HG03175 (cell line): ENCODE results near the gene NOP9.

Experiments used
- ATAC-seq: cut with Tn5 transposase; IDR thresholded peaks from one replicate; pipeline ENCODE4 v1.9.1; 2021; ENCODE audit warnings: mild to moderate bottlenecking, moderate library complexity; ENCODE audit not compliant: unreplicated experiment

The NOP9 gene

DNA sequence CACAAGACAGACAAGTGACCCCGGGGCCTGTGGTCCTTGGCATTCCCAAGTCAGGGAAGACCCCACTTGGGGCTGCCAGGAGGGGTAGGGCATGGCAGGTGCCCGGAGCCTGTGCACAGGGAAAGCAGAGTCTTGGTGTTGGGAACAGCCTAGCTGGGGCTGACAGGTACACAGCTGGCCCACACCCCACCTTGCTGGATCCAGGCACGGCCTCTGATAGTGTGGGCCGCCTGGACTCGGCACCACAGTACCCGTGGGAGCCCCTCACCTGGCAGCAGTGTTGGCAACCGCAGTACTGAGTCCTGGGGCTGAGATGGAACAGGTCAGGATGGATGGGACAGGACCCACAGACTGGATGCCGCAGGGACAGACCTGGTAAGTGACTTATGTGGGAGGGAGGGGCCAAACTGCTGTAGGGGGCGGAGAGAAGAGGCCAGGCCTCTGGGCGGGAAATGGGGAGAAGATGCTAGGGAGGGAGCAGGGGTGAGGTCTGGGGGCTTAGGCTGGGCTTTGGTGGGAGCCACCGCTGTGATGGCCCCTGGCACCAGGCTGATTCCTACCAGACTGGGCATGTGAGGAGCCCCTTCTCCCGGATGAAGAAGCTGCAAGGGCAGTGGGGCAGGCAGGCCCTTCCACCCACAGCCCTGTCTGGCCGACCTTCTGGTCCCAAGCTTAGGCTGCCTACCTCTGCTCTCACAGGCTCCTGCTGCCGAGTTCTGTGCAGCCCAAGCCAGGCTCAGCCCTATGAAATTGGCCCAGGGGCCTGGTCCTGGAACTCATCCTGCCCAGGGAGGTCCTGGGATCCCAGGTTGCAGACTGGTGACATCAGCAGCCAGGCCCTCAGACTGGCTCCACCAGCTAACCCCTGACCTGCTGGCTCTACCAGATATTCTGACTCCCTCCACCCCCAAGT lies 36.6 kb upstream of the NOP9 start, which contains the start of gene TGM1:
TGM1 (minus strand) TSS at position 357 of the 913 bp plus-strand sequence. CDS start 825 bp downstream, outside the sequence.
- no peak for ATAC-seq

DNA sequence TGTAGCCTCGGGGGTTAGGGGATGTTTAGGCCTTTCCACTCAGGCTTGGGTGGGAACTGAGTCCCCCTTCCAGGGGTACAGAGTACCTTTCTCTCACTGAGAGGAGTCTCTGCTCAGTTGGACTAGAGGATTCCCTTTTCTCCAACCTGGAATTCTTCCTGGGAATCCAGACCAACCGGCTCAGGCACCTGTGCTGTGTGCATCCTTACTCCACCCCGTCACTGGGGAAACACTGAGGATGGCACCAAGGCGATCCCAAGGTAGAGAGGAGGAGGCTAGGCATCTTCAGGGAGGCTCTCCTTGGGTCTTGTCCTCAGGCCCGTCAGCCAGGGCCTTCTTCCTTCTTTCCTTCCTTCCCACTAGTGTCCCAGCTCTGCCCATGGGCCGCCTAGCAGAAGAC lies 35.8 kb upstream of the NOP9 start:
- ATAC-seq, result no peak

DNA sequence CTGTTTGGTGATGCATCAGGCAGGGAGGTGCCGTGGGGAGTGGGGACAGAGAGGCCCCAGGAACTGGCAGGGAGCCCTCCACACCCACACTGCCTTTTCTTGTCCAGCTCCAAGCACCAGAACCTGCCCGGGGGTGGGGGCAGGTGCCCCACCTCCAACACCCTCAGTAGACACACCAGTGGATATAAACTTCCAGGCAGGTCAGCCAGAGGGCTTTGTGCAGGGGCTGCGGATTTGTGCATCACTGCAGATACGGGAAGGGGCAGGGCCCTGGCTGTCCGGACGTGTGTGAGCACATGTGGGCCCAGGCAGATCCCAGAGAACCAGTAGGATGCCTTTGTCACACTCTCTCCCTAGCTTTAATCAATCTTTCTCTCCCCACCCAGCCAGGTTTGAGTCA lies 35.4 kb upstream of the NOP9 start:
- no peak for ATAC-seq

- no peak for ATAC-seq
These were observed 33.1 kb upstream of the NOP9 start for GRCh38 chr14:24266344-24267244.

GRCh38 chr14:24267516-24267915 lies 32.1 kb upstream of the NOP9 start:
- ATAC-seq, result no peak

DNA sequence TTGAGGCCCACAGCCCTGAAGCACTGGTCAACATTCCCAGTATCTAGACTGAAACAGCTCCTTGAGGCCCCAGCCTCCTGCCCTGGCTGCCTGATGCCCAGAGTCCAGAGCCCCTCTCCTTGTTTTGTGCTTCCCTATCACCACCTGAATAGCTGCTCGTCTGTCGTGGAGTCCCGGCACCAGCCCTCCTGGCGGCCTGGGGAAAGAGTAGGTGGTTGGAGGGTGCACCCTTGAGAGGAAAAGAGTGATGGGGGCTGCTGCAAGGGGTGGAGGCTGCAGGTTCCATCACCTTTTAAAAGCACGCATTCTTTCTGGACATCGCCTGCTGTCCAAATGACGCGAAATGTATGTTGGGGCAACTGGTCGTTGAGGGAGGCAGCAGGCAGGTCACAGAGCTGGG lies 31.4 kb upstream of the NOP9 start:
- no peak for ATAC-seq

DNA sequence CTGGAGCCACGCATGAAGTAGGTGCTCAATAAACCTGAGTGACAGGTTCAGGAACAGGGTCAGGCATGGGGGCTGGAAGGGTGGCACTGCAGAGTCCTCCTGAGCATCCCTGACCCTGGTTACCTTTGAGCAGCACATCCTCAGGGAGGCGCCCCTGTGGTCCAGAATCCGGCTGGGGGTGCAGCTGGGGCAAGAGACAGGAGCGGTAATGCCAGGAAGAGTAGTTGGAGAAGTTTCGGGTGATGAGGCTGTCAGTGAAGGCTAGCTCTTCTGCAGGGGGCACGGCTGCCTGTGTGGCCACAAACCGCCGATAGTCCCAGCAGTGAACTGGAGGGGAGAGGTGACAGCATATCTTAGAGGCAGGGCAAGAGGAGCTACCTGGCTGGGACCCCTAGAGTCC lies 30.3 kb upstream of the NOP9 start:
- ATAC-seq, result no peak

- no peak for ATAC-seq
These were observed 29.6 kb upstream of the NOP9 start for GRCh38 chr14:24269910-24270536.

- ATAC-seq, result peak; percentile 2
These were observed 29.0 kb upstream of the NOP9 start for GRCh38 chr14:24270537-24271133.

GRCh38 chr14:24271134-24271833 lies 28.4 kb upstream of the NOP9 start, which contains the start of gene RABGGTA:
Gene RABGGTA, minus strand, starts transcription at chr14:24271597. Its CDS starts 482 bp downstream, at chr14:24271115.
- ATAC-seq, result peak; percentile 89

GRCh38 chr14:24271834-24272263 lies 27.8 kb upstream of the NOP9 start:
- no peak for ATAC-seq

- ATAC-seq, result no peak
These were observed 27.2 kb upstream of the NOP9 start for GRCh38 chr14:24272467-24272866.

DNA sequence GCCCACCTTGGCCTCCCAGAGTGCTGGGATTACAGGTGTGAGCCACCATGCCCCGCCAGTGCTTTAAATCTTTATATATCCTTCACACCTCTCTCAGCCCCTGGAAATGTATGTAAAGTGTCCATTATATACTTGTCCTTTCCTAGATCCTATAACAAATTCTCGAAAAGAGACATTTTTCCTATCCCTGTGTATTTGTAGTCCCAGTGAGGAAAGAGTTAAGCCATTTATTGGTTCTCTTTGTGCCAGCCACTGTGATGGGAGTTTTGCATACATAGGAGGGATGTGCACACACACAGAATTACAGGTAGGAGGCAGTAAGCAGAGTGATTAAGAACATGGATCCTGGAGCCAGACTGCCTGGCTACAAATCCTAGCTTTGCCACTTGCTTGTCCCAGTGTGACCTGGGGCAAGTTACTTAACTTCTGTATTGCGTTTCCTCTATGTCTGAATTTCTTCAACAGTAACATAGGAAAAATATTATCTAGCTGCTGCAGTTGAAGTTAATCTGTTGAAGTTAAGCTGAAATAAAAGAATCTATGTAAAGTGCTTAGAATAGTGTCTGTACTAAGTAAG lies 26.1 kb upstream of the NOP9 start:
- no peak for ATAC-seq

DNA sequence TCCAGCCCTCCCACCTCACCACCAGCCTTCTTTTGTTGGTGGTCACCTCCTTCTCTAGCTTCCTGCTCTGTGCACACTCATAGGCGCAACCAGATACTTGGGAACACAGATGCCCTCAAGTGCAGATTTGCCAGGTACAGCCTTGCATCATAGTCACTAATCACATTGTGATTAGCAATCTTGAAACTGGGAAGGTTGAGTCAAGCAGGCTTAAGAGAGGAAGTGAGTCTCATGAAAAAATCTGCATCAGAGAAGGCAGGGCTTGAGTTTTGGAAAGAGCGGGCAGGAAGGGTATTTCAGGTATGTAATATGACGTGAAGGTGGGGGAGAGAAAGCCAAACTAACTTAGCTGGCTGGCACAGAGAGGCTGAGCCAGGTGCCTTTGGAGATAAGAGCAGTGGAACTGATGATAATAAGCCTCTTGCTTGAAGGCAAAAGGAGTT lies 25.5 kb upstream of the NOP9 start:
- ATAC-seq, result peak; percentile 34

DNA sequence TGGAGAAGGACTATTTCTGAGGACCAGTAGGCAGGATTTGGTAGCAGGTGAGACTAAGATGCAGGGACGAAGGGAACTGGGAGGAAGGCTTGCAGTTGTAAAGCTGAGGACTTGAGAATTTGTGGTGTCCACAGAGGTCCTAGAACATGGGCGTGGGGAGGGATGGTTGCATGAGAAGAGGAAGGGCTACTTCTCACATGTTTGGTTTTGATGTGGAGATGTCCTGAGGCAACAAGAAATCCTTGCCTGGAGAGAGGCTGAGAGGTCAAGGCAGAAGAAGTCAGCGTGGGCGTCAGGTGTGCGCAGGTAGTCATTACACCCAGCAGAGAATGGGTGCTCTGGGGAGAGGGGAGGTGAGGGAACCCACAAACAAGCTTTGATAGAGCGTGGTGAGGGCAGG lies 22.6 kb upstream of the NOP9 start:
- ATAC-seq, result no peak

GRCh38 chr14:24277606-24278321 lies 21.9 kb upstream of the NOP9 start:
- no peak for ATAC-seq

DNA sequence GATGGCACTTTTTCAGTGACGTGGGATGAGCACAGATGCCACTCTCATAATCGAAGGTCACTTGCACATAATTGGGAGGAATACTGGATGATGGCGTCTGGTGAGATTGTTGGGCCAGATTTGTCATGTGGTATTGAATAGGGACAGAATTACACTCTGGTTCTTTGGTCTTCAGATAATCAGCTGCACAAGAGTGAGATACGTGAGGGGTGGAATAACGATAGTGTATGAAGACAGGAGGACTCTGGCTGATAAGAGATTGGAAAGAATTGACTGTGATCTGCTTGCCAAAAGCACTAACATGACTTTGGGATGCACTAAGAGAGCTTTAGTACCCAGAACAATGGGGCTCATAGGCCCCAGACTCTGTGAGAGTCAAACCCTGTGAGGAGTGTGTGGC lies 21.2 kb upstream of the NOP9 start:
- no peak for ATAC-seq

GRCh38 chr14:24279301-24280186 lies 20.1 kb upstream of the NOP9 start:
- ATAC-seq, result peak; percentile 43
